SU-DHL-6 (cell line): ENCODE data around the gene STPG2.

ENCODE experiments used
- EZH2phosphoT487 ChIP-seq: fragments of 200-600 bp; sonication (generic), shearing (Covaris generic); conservative IDR thresholded peaks from 2 replicates; pipeline ENCODE4 v1.6.1; 2018; ENCODE audit warnings: mild to moderate bottlenecking, antibody characterized with exemption, low read length, moderate library complexity, mixed read lengths
- TF ChIP-seq, protein P1 (sequence below): fragments of 200-600 bp; sonication (generic); IDR thresholded peaks from one replicate; pipeline ENCODE4 v1.5.1; 2017; ENCODE audit warnings: antibody characterized with exemption, mild to moderate bottlenecking, low read length, moderate library complexity; ENCODE audit not compliant: insufficient read depth, poor library complexity, severe bottlenecking

DNA sequence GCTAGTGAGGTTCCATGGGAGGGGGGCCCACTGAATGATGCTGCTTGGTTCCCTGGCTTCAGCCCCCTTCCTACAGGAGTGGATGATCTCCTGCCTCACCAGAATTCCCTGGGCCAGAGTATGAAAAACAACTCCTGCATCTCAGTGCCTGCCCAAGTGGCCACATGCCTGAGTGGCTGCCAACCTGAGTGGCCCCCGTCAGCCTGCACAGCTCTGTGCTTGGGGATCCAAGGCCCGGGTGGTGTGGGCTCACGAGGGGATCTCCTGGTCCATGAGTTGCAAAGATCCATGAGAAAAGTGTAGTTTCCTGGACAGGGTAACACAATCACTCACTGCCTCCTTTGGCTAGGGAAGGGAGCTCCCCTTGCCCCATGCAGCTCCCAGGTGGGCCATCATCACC, 17.1 kb downstream of the STPG2 start:
- TF ChIP-seq, protein P1, sequence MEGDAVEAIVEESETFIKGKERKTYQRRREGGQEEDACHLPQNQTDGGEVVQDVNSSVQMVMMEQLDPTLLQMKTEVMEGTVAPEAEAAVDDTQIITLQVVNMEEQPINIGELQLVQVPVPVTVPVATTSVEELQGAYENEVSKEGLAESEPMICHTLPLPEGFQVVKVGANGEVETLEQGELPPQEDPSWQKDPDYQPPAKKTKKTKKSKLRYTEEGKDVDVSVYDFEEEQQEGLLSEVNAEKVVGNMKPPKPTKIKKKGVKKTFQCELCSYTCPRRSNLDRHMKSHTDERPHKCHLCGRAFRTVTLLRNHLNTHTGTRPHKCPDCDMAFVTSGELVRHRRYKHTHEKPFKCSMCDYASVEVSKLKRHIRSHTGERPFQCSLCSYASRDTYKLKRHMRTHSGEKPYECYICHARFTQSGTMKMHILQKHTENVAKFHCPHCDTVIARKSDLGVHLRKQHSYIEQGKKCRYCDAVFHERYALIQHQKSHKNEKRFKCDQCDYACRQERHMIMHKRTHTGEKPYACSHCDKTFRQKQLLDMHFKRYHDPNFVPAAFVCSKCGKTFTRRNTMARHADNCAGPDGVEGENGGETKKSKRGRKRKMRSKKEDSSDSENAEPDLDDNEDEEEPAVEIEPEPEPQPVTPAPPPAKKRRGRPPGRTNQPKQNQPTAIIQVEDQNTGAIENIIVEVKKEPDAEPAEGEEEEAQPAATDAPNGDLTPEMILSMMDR: no peak
- no peak for TF ChIP-seq EZH2phosphoT487
